Astrocyte of the hippocampus (primary cell): ENCODE results near the gene CEP20.
A peak's percentile ranks its signal among the peaks of the same experiment; 100 is the strongest.
"Not testable (repeated sequence)": the region's sequence is repeated elsewhere in the genome, so short reads cannot be mapped to it uniquely, and the experiment has no call there.

ENCODE experiments used
- DNase-seq: peaks from one replicate; pipeline ENCODE4 v3.0.0; 2011; ENCODE audit warnings: low read depth, low spot score

CEP20 gene

DNA sequence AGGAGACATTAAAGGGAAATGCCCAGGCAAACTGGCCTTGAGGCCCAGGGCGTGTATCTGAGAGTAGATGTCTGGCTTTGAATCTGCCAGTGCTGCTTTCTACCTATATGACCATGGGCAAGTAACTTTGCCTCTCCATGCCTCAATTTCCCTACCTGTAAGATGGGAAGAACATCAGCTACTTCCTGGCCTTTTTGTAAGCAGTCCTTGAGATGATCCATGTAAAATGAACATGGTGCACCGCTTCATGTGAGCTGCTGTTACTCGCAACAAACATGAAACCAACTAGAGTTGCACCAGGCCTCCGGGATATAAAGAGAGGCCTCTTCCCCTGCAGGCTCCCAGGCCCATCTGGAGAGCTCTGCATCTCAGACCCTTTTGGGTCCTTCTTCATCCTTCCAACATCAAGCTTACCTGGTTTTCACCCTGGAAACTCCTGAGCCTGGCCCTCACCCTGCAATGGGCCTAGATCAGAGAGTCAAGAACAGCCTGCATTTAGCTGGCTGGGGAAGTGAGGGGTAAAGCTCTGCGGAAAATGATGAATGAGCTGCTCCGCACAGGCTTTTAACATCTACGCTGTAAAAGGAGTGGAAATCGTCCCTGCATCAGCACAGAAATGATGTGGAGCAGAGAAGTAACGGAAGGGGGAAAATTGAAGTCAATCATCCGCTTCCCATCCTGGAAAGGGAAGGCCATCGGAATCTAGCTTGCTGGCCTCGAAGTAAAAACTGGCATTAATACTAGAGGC, 29.3 kb downstream of the CEP20 start:
- no peak for DNase-seq

DNA sequence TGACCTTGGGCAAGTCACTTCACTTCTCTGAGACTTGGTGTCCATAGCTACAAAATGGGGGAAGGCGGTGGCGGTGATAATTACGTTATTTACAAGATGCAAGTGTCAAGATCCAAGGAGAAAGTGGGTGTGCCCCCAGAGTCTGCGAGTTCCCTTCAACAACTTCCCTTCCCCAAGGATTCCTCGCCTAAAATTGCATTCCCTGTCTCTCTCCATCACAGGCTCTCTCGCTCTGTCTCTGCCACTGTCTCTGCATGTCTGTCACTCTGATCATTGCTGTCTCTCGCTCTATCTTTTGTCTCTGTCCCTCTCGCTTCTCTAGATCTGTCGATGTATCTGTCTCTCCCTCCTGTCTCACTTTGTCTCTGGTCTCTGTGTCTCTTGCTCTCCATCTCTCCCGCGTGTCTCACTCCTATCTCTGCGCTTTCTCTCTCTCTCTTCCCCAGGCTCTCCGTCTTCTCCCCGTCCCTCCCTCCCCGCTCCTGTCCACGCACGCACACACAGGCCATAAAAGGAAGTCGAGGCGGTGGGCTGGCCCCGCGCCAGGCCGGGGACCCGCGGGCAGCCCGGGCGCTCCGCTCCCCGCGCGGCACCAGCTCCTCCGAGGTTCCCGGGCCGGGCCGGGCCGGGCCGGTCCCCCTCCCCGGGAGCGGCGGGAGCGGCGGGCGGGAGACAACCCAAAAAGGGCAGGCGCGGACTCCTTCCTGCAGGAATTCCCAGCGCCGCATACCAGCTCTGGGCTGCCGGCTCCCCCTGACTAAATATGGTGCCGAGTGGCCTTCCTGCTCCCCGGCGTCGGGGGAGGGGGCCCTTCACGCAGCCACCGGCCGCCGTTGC, 30.5 kb downstream of the CEP20 start:
- peak; percentile 81 for DNase-seq

DNA sequence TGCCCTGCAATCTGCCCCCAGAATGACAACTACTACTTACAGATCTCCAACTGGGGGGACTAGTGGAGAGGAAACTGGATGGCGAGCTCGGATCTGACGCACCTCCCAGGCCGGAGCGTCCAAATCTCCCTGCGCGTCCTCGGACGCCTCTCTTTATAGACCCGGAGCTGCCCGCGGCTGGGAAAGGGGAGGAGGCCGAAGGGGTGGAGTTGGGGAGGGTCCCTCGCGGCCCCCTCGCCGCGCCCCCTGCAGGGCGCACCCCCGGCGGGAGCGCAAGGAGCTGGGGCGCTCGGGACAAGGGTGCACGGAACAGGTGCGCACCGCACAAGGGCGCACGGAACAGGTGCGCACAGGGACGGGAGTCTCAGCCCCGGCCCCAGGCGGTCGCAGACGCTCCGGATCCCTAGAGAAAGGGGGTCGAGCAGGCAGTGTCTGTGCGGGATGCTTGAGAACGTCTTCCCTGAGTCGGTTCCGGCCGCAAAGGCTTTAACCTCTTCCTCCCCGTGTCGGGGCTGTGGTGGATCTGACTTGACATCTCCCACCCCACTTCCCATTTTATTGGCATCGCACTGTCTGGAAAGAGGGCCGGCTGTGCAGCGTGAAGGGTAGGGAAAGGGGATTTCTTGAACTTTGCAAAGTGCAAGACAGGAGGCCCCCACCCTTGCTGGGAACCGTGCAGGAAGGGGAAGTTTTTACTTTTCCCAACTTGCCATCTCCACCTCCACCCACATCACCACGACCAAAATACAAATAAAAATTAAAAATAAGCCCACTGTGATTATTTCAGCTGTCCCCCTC, 31.3 kb downstream of the CEP20 start, which contains the start of gene MYH11:
TSS of gene MYH11 (minus strand) at position 128 of the 798 bp plus-strand sequence. CDS start 18,776 bp downstream, outside the sequence.
- peak; percentile 21 for DNase-seq

DNA sequence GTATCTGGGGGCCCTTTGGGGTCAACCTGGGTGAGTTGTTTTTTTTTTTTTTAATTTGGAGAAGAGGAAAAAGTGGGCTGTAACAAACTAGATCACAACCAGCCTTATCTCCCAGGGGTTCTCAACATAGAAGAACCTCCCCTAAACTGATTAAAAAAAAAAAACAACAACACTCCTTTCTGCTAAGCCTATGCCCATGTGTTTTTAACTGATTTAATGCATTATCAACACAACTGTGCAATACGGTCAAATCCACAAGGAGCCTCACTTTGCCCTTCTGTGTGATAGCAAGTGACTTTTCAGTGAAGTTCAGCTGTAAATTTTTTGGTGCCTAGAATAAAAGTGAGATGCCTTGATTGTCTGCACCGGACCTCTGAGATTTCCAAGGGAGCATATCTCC, 32.2 kb downstream of the CEP20 start:
- DNase-seq = no peak

DNA sequence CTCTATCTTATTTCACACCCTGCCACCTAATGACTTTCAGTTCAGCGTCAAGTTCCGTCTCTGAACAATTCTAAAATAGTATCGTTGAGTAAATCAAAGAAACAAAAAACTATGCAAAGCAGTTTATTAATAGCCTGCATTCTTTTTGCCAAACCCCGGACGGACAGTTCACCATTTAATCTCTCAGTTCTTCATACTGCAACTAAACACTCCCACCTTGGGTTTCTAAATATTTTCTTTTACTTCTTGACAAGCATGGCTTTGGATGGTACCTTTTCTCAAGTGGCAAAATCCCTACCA, 32.7 kb downstream of the CEP20 start:
- no peak for DNase-seq

DNA sequence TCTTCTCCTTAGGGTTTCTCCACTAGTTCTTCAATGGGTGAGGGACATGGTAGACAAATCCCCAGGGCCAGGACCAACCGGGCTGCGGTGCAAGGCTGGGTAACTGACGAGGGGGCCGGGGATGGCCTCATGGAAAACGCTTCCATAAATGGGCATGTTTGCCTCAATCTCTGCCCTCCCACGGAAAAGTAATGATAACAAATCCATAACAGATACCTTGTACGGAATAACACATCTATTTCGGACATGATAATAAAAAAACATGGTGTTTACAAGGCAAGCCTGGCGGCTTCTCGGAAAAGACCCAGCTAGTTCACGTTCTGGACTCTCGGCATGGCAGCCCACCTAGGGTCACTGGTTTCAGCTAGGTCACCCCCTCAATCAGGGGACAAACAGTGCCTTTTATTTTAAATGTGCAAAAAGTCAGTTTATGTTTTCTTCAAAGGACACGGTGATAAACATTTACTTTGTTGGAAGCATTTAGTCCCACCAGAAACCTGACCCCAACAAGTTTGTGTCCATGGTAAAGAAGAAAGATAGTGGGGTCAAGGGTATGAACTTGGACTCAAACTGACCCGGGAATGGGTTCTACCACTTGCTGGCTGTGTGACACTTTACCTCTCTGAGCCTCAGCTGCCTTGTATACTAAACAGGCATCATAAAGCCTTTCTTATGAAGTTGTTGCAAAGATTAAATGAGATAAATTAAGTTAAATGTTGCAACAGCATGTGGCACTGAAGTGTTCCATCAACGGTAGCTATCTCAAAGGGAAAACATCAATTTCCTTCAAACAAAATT, 33.3 kb downstream of the CEP20 start:
- no peak for DNase-seq

DNA sequence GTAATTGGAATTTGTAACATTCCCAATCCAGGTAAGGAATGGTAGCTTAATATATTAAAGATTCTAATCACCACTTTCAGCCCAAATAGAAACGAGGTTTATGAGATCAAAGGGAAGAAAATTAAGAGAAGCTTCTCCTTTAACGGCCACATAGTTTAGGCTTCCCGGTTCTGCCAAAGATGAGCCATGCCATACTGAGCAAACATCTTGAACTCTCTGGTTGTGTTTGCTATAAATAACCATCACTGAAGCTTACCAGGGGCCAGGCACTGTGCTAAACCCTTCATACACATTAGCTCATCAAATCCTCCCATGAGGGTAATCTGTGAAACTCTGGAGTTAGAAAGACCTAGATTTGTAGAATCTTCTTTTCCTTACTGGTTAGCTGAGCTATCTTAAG, 34.3 kb downstream of the CEP20 start:
- no peak for DNase-seq

DNA sequence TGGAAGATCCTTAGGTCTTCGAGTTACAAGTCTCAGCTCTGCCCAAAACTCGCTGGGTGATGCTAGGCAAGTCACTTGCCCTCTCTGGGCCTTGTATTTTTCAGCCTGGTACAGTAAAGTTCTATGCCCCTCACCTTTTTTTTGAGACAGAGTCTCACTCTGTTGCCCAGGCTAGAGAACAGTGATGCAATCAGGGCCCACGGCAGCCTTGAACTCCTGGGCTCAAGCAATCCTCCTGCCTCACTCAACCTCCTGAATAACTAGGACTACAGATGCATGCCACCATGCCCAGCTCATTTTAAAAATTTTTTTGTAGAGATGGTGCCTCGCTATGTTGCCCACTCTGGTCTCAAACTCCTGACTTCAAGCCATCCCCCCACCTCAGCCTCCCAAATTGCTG, 35.4 kb downstream of the CEP20 start:
- no peak for DNase-seq

DNA sequence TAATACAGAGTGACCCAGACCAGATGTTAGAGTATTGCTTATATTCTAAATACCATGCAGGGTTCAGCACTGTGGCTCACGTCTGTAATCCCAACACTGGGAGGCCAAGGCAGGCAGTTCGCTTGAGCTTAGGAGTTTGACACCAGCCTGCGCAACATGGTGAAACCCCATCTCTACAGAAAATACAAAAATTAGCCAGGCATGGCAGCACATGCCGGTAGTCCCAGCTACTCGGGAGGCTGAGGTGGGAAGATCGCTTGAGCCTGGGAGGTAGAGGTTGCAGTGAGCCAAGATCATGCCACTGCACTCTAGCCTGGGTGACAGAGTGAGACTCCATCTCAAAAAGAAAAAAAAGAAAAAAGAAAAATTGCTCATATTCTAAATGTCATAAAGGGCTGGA, 37.8 kb downstream of the CEP20 start:
- not testable (repeated sequence) for DNase-seq

DNA sequence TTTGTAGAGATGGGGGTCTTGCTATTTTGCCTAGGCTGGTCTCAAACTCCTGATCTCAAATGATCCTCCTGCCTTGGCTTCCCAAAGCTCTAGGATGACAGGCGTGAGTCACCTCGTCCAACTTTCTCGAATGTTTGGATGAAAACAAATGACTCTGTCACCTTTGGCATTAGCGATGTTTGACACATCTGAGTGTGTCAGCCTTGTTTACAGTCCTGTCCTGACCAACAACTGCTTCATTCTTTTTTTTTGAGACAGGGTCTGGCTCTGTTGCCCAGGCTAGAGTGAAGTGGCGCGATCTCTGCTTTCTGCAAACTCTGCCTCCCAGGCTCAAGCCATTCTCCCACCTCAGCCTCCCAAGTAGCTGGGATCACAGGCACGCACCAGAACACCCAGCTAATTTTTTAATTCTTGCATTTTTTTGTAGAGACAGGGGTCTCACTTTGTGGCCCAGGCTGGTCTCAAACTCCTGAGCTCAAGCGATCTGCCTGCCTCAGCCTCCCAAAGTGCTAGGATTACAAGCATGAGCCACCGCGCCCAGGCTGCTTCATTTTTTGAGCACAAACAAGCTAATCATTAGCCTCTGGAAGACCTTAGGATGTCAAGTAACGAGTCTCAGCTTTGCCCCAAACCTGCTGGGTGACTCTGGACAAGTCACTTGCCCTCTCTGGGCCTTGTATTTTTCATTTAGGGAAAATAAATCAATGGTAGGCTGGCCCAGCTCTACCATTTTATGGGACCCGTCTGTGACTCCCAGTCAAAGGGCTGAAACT, 39.0 kb downstream of the CEP20 start:
- no peak for DNase-seq

DNA sequence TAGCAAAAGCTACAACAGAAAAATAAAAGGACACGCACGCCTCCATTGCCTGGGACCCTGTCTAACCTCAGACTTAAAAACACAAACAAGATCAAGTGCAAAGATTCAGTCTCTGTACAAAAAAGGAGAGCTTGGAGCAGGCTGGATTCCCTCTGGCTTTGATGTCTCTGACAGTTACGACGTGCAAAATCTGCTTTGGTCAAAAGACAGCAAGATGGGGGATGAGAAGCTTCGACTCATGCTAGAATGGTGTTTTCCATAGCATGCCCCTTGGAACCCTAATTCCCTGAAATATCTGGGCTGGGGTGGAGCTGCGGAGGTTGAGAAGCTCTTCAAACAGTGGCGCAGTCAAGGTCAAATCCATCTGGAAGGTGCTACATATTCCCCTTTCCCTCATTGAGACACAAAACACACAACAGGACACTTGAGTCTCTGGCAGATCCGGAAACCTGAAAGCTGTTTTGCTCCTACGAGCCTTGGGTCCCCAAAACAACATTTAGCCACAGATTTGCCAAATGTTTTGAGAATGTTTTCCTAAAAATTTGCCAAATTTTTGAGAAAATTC, 40.7 kb downstream of the CEP20 start:
- no peak for DNase-seq

DNA sequence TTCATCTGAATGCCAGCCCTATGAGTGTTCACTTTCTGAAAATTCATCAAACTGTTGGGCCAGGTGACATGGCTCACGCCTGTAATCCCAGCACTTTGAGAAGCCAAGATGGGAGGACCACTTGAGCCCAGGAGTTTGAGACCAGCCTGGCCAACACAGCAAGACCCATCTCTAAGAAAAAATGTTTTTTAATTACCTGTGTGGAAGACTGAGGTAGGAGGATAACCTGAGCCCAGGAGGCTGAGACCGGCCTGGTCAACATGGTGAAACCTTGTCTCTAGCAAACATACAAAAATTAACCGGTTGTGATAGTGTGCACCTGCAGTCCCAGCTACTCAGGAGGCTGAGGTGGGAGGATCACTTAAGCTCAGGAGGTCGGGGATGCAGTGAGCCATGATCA, 41.9 kb downstream of the CEP20 start:
- DNase-seq = no peak

DNA sequence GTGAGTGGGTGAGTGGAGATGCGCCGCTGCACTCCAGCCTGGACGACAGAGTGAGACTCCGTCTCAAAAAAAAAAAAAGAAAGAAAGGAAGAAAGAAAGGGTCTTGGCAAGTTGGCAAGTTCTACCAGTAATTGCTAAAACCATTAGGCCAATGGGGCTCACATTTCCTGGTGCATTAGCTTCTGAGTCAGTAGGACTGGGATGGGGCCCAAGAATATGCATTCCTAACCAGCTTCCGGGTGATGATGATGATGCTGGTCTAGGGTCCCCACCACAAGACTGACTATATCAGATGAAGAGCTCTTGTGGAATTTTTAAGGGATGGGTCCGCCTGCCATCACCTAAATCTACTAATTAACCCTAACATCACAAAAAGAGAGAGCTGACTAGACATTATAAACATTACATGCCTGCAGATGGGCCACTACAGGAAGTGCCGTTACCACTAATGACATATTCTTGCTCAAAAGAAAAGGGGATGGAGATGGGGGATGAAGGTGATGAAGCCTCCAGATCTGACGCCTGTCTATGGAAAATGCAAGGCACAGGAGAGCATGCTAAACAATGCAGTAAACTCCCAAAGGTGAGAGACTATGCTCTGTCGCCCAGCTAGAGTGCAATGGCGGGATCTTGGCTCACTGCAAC, 44.6 kb downstream of the CEP20 start:
- no peak for DNase-seq

DNA sequence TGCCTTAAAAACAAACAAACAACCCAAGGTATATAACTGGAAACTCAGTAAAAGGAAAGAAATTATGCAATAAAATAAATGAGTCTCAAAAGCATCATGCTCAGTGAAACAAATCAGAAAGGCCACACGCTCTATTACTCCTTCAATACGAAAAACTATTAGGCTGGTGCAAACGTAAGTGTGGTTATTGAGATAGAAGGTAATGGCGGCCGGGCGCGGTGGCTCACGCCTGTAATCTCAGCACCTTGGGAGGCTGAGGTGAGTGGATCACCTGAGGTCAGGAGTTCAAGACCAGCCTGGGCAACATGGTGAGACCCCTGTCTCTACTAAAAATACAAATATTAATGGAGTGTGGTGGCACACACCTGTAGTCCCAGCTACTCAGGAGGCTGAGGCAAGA, 49.2 kb downstream of the CEP20 start:
- DNase-seq = not testable (repeated sequence)

DNA sequence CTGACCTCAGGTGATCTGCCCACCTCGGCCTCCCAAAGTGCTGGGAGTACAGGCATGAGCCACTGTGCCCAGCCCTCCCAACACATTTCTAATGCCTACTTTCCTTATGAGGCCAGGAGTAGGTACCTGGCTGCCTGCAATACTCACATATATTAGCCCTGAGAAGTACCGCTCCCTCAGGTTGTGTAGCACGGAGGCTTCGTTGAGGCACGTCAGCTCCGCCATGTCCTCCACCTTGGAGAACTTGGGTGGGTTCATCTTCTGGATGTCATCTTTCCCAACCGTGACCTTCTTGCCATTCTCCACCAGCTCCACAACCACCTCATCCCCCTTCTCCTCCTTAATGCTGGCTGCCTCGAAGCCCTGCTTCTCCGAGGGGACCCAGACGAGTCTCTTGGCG, 50.6 kb downstream of the CEP20 start:
- DNase-seq = no peak

DNA sequence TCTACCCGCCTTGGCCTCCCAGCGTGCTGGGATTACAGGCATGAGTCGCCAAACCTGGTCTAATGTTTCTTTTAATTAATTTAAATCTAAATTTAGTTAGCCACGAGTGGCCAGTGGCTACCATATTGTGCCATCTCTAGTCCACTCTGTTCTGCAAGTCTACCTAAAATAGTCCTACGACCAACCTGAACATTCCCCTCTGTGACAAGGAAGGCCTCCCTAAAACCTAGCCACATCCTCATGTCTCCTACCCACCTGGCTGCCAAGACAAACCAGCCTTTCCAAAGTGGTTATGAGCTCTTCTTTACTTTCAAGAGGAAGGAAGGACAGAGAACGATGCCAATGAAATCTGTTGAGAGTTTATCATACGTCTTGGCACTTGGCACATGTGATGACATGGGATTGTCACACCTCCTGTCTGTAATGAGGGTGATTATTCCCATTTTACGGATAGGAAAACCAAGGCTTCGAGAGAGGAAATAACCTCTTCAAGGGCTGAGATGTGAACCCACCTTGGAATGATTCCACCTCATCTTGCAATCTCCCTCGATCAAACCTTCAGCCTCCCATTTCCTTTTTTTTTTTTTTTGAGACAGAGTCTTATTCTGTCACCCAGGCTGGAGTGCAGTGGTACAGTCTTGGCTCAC, 51.3 kb downstream of the CEP20 start:
- DNase-seq = no peak

DNA sequence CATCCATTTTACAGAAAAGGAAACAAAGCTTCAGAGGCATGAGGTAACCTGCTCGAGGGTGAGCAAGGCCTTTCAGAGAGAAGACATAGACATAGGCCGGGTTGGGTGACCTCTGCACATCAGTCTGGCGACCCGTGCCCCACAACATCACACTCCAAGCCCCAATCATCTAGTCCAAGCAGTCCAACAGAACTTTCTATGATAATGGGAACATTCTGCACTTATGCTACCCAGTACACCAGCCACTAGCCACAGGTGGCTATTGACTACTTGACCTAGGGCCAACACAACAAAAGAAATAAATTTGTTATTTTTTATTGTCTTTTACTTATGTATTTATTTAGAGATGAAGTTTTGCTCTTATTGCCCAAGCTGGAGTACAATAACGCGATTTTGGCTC, 52.3 kb downstream of the CEP20 start:
- no peak for DNase-seq

DNA sequence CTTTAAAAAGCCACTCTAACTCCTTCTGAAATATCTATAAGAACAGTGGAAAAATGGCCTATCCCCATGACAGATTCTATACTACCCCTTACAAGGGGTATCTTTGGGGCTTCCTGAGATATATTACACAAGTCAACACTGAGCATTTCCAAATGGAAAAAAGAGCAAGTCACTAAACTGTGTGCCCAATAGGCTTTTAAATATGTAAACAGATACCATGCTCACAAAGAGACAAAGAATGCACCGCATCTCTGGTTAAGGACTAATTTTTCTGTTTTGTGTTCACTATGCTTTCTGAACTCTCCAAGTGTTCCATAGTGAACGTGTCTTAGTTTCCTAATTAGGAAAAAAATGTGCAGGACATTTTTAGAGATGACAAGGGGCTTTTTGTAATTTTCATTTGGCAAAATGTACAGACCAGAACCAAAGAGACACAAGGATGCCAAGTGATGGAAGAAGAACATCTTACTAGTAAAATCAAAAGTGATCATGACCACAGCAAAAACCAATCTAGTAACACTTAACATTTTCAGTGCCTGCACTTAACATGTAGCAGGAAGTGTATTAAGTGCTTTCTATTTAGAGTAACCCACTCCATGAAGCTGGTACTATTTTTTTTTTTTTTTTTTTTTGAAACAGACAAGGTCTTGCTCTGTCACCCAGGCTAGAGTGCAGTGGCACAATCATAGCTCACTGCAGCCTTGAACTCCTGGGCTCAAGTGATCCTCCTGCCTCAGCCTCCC, 53.1 kb downstream of the CEP20 start:
- no peak for DNase-seq

DNA sequence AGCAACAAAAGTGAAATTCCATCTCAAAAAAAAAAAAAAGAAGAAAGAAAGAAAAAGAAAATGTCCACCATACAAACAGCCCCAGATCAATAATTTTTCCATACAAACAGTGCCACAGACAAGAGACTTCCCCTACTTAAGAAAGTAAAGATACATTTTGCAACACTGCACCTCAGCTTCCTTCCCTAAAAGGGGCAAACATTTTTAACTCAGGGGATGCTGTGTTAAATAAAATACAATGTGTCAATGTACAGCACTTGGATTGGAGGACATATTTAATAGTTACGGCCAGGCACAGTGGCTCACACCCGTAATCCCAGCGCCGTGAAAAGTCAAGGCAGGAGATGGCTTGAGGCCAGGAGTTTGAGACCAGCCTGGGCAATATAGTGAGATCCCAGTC, 53.9 kb downstream of the CEP20 start:
- no peak for DNase-seq
